ENCODE measurements around the gene OAS3.

The OAS3 gene

DNA sequence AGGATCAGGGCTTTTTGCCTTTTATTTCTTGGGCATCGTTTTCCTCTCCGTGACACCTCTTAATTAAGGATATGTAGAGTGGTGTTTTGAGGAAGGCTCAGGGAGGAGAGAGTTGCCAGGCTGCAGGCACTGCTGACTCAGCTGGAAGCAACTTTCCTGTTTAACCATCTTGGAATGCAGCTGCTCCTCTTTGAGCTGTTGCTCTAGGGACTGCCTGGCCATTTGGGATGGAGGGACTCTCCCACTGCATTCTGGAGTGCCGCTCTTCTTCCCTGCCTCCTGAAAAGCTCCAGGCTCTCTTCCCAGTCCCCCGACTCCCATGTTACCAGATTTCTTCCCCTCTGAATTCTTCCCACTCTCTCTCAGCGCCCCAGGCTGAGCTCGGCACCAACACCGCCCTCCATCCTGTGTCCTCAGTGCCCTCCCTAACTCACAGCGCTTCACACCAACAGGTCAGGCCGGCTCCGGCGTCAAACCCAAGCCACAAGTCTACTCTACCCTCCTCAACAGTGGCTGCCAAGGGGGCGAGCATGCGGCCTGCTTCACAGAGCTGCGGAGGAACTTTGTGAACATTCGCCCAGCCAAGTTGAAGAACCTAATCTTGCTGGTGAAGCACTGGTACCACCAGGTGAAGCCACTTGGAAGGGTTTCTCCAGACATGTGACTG, 5.9 kb downstream of the OAS3 start:
- H3K4me3 ChIP-seq (replicated peaks; ENCODE audit: low read depth, low read length), result no peak overlapping the region
- DNase-seq (ENCODE audit: extremely low read depth, low read depth), result no peak
- TF ChIP-seq, protein P1, sequence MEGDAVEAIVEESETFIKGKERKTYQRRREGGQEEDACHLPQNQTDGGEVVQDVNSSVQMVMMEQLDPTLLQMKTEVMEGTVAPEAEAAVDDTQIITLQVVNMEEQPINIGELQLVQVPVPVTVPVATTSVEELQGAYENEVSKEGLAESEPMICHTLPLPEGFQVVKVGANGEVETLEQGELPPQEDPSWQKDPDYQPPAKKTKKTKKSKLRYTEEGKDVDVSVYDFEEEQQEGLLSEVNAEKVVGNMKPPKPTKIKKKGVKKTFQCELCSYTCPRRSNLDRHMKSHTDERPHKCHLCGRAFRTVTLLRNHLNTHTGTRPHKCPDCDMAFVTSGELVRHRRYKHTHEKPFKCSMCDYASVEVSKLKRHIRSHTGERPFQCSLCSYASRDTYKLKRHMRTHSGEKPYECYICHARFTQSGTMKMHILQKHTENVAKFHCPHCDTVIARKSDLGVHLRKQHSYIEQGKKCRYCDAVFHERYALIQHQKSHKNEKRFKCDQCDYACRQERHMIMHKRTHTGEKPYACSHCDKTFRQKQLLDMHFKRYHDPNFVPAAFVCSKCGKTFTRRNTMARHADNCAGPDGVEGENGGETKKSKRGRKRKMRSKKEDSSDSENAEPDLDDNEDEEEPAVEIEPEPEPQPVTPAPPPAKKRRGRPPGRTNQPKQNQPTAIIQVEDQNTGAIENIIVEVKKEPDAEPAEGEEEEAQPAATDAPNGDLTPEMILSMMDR (IDR thresholded peaks at IDR 0.05; ENCODE audit: low read depth, low read length, missing control alignments), result no peak

DNA sequence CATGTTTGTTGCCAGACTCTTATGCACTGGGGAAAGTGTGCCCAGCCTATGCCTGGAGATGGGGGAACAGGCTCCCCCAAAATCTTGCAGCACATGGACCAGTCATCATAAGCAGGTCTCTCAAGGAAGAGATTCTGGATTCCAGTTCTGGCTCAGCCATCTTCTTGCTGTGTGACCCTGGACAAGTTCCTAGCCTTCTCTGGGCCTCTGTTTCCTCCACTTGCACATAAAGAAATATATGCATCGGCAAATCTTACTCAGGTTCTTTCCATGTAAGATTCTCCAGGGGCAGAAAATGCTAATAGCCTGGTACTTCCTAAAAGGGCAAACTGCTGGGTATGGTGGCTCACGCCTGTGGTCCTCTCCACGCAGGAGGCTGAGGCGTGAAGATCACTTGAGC, 7.2 kb downstream of the OAS3 start:
- no peak overlapping the region for H3K4me3 ChIP-seq (replicated peaks; ENCODE audit: low read depth, low read length)
- TF ChIP-seq, protein P1 (IDR thresholded peaks at IDR 0.05; ENCODE audit: low read depth, low read length, missing control alignments), result no peak
- no peak for DNase-seq (ENCODE audit: extremely low read depth, low read depth)

DNA sequence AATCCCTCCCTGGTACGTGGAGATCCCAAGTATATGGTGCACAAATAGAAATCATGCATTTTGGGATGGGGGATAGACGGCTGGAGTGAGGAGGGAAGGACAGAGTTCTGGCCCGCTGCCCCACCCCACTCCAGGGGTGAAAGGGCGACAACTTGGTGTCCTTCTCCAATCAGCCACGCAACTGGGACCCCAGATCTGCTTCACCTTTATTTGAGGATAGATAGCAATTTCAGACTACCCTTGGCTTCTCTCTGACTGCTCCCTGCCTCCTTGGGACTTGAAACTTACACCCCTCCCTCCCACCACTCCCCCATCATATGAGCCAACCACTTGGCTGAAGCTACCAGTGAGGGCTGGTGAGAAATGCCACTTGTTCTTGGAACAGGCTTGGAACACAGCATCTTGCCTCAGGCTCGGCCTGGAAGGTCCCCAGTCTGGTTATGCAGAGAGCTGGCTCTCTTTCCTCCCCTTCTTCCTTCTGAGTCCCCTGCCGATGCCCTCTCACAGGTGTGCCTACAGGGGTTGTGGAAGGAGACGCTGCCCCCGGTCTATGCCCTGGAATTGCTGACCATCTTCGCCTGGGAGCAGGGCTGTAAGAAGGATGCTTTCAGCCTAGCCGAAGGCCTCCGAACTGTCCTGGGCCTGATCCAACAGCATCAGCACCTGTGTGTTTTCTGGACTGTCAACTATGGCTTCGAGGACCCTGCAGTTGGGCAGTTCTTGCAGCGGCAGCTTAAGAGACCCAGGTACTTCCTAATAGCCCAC, 8.1 kb downstream of the OAS3 start:
- no peak overlapping the region for H3K4me3 ChIP-seq (replicated peaks; ENCODE audit: low read depth, low read length)
- TF ChIP-seq, protein P1 (IDR thresholded peaks at IDR 0.05; ENCODE audit: low read depth, low read length, missing control alignments), result no peak
- DNase-seq (ENCODE audit: extremely low read depth, low read depth), result no peak

DNA sequence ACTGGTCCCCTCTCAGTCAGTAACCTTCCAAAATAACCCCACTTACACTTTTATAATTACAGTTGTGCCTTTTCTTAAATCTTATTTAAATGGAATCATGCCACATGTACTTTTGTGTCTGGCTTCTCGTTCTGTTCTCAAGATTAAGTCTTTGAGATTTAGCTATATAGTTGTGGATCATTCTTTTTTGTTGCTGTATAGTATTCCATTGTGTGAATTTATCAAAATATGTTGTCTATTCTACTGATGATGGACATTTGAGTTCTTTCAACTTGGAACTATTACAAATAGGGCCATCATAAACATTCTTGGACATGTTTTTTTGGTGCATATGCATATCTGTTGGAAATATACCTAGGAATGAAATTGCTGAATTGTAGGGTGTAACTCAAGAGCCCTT, 9.0 kb downstream of the OAS3 start:
- H3K4me3 ChIP-seq (replicated peaks; ENCODE audit: low read depth, low read length), result no peak overlapping the region
- DNase-seq (ENCODE audit: extremely low read depth, low read depth), result no peak
- TF ChIP-seq, protein P1 (IDR thresholded peaks at IDR 0.05; ENCODE audit: low read depth, low read length, missing control alignments), result no peak

DNA sequence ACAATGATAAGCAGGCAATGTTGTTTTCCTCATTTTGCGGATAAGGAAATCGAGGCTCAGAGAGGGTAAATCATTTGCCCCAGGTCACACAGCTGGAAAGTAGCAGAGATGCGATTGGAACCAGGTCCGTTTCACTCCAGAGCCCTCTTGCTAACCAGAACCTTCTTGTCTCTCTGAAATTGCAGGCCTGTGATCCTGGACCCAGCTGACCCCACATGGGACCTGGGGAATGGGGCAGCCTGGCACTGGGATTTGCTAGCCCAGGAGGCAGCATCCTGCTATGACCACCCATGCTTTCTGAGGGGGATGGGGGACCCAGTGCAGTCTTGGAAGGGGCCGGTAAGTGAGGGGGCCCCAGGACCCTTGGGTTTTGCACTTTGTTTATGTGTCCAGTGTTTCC, 9.5 kb downstream of the OAS3 start:
- no peak for DNase-seq (ENCODE audit: extremely low read depth, low read depth)
- TF ChIP-seq, protein P1 (IDR thresholded peaks at IDR 0.05; ENCODE audit: low read depth, low read length, missing control alignments), result no peak
- no peak overlapping the region for H3K4me3 ChIP-seq (replicated peaks; ENCODE audit: low read depth, low read length)

DNA sequence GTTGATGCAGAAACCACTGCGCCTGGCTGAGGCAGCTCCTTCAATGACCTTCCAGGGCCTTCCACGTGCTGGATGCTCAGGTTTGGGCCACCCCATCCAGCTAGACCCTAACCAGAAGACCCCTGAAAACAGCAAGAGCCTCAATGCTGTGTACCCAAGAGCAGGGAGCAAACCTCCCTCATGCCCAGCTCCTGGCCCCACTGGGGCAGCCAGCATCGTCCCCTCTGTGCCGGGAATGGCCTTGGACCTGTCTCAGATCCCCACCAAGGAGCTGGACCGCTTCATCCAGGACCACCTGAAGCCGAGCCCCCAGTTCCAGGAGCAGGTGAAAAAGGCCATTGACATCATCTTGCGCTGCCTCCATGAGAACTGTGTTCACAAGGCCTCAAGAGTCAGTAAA, 10.5 kb downstream of the OAS3 start:
- no peak for DNase-seq (ENCODE audit: extremely low read depth, low read depth)
- TF ChIP-seq, protein P1 (IDR thresholded peaks at IDR 0.05; ENCODE audit: low read depth, low read length, missing control alignments), result no peak
- no peak overlapping the region for H3K4me3 ChIP-seq (replicated peaks; ENCODE audit: low read depth, low read length)
